Osteoblast (primary cell): Measurements from ENCODE around the gene ARHGAP32. TPM values are rescaled to one million over a fixed set of nuclear protein-coding genes. Genes with fewer than 3 reads are reported as not detected.

Experiments used
- DNase-seq: peaks from one replicate; pipeline ENCODE4 v3.0.0; 2011; ENCODE audit warnings: low spot score, mixed read lengths; ENCODE audit not compliant: insufficient read length; ENCODE audit errors: missing footprints
- H2AFZ ChIP-seq: 2 replicates; pipeline ENCODE4 v1.6.0; 2011; ENCODE audit warnings: mild to moderate bottlenecking, low read length
- H3K27ac ChIP-seq: 2 replicates; pipeline ENCODE4 v1.5.1; 2011; ENCODE audit warnings: mild to moderate bottlenecking, low read depth, low read length, moderate library complexity
- H3K27me3 ChIP-seq: 2 replicates; pipeline ENCODE4 v1.6.0; 2012; ENCODE audit warnings: mild to moderate bottlenecking, control low read depth, inconsistent platforms, low read length, moderate library complexity; ENCODE audit not compliant: insufficient read depth
- H3K36me3 ChIP-seq: 2 replicates; pipeline ENCODE4 v1.5.1; 2011; ENCODE audit warnings: mild to moderate bottlenecking, low read length, control low read depth, moderate library complexity; ENCODE audit not compliant: insufficient read depth
- H3K4me1 ChIP-seq: 2 replicates; pipeline ENCODE4 v1.5.1; 2011; ENCODE audit warnings: mild to moderate bottlenecking, low read length, control low read depth, moderate library complexity; ENCODE audit not compliant: insufficient read depth
- H3K4me2 ChIP-seq: 2 replicates; pipeline ENCODE4 v1.6.0; 2011; ENCODE audit warnings: mild to moderate bottlenecking, low read length; ENCODE audit not compliant: insufficient read depth
- H3K4me3 ChIP-seq: fragments of 200-600 bp; sonication (generic); 3 replicates; pipeline ENCODE4 v1.5.1; 2012; ENCODE audit warnings: mild to moderate bottlenecking, low read length, inconsistent platforms; ENCODE audit not compliant: insufficient read depth
- H3K79me2 ChIP-seq: 2 replicates; pipeline ENCODE4 v1.6.0; 2012; ENCODE audit warnings: mild to moderate bottlenecking, low read length, control low read depth, inconsistent platforms; ENCODE audit not compliant: insufficient read depth
- H3K9me3 ChIP-seq: 2 replicates; pipeline ENCODE4 v1.5.1; 2011; ENCODE audit warnings: low read depth, low read length, control low read depth
- H4K20me1 ChIP-seq: 2 replicates; pipeline ENCODE4 v1.6.0; 2012; ENCODE audit warnings: mild to moderate bottlenecking, low read length, control low read depth; ENCODE audit not compliant: insufficient read depth
- total RNA-seq: library from RNA; depleted of rRNA; stranded (reverse); fragments of >200 nt; gene quantifications from 2 replicates; pipeline ENCODE4 v1.2.3, GENCODE V29; 2012
- TF ChIP-seq, protein P1 (sequence below): IDR thresholded peaks from 2 replicates; pipeline ENCODE4 v1.5.1; 2011; ENCODE audit warnings: mild to moderate bottlenecking, low read depth, low read length, moderate library complexity; ENCODE audit errors: extremely low read depth

The ARHGAP32 gene
- total RNA-seq, 1 donor = 25.3 TPM

DNA sequence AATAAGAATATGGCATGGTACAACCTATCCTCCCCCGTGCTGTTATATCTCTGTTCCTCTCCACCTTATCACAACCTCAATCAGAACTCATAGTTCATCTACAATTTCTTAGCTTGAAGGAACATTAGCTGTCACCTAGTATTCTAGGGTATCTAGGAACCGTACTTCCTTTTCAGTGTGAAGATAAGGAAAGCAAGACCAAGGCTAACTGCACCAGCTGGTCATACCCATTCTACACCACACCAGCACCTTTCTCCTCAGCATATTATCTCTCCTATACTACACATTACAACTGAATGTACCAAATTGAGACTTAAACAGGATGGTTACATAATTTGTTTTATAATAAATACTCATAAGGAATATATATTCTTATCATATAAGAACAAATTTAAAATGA lies 73.1 kb downstream of the ARHGAP32 start:
- Histone ChIP-seq H2AFZ (no peak overlapping the region), H3K79me2 (no peaks in the 10 kb centered on the region), H3K36me3 (no peaks in the 10 kb centered on the region), H4K20me1 (no peaks in the 10 kb centered on the region), H3K4me3 (no peak overlapping the region), H3K27me3 (no peaks in the 10 kb centered on the region), H3K4me1 (peaks cover 7% of the 10 kb centered on the region), H3K9me3 (no peaks in the 10 kb centered on the region), H3K27ac (no peak overlapping the region), H3K4me2 (no peak overlapping the region)
- TF ChIP-seq, protein P1, sequence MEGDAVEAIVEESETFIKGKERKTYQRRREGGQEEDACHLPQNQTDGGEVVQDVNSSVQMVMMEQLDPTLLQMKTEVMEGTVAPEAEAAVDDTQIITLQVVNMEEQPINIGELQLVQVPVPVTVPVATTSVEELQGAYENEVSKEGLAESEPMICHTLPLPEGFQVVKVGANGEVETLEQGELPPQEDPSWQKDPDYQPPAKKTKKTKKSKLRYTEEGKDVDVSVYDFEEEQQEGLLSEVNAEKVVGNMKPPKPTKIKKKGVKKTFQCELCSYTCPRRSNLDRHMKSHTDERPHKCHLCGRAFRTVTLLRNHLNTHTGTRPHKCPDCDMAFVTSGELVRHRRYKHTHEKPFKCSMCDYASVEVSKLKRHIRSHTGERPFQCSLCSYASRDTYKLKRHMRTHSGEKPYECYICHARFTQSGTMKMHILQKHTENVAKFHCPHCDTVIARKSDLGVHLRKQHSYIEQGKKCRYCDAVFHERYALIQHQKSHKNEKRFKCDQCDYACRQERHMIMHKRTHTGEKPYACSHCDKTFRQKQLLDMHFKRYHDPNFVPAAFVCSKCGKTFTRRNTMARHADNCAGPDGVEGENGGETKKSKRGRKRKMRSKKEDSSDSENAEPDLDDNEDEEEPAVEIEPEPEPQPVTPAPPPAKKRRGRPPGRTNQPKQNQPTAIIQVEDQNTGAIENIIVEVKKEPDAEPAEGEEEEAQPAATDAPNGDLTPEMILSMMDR = no peak
- DNase-seq = no peak

DNA sequence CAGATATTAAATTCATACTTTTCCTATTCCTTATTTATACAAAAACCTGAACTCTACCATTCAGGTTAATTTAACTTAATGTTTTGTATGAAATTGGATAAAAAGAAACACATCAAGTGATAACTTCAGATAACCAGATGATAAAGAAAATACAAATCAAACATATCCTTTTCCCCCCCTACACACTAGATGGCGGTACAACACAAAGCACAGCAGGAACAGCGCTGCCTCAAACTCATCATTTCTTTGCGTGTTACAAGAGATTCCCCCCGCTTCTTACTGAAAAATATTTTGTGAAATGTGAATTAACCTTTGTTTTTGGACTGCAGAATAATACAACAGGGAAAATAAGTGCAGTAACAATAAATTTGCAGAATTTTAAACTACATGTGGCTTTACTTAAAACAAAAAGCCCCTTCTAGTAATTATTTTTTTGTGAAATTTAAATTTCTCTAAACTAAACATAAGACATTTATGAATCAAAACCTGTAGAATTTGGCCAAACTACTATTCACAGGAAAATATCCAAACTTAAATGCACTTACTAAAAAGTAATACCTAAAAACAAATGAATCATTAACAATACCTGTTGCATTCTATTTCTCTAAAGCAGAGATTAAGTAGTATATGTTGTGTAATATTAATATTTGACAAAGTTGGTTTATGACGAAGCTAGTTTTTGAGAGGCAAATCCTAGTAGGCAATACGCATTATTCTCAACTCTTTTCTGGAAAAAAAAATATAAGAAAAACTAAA lies 74.4 kb downstream of the ARHGAP32 start:
- H3K36me3 ChIP-seq = no peaks in the 10 kb centered on the region
- no peaks in the 10 kb centered on the region for H3K27me3 ChIP-seq
- H3K9me3 ChIP-seq = no peaks in the 10 kb centered on the region
- DNase-seq = no peak
- no peak overlapping the region for H3K4me2 ChIP-seq
- no peak overlapping the region for H3K4me3 ChIP-seq
- H4K20me1 ChIP-seq = no peaks in the 10 kb centered on the region
- H2AFZ ChIP-seq = no peak overlapping the region
- no peaks in the 10 kb centered on the region for H3K79me2 ChIP-seq
- no peak overlapping the region for H3K27ac ChIP-seq
- H3K4me1 ChIP-seq = peaks cover 7% of the 10 kb centered on the region
- TF ChIP-seq, protein P1 = peak; percentile 94

DNA sequence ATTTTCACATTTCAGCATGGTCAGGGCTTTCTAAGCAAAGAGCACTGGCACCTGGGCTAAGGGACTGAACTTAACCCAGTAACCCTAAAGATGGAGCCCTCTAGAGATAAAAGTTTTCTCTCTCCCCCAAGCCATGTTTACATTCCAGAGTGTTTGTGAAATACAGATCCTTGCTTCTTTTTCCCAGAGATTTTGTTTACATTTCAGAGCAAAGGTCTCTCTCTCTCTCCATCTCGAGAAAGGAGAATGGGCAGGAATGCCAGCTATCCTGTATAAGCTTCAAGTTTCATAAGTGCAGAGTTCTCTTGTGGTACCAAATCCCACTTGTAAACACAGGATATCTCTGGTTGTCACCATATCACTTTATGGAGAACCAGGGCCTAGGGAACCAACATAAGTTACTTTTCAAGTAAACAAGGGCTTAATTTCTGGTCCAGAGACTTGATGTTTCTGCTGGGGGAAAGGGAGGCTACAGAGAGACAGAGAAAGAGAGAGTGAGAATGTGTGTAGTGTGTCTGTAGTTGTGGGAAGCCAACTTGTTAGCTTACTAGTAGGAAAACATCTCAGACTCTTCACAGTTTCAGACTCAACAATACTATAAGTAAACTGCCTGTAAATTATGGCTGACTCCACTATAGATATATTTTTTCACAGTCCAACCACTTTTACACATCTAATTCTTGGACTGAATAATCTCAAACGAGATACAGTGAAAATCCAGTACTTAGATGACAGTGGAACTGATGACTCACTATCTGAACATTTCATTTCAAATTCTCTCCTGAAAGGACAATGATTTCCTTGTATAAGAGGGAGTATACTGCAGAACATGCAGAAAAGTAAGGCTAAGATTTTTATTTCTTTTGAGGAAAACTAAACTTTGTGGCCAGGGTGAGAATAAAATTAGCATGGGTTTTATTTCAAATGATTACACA lies 76.2 kb downstream of the ARHGAP32 start:
- Histone ChIP-seq H2AFZ (no peak overlapping the region), H3K27ac (no peak overlapping the region), H3K79me2 (no peaks in the 10 kb centered on the region), H3K9me3 (no peaks in the 10 kb centered on the region), H3K4me3 (no peak overlapping the region), H4K20me1 (no peaks in the 10 kb centered on the region), H3K4me1 (peaks cover 7% of the 10 kb centered on the region), H3K4me2 (no peak overlapping the region), H3K36me3 (no peaks in the 10 kb centered on the region), H3K27me3 (no peaks in the 10 kb centered on the region)
- TF ChIP-seq, protein P1 = no peak
- peak; percentile 46 for DNase-seq

DNA sequence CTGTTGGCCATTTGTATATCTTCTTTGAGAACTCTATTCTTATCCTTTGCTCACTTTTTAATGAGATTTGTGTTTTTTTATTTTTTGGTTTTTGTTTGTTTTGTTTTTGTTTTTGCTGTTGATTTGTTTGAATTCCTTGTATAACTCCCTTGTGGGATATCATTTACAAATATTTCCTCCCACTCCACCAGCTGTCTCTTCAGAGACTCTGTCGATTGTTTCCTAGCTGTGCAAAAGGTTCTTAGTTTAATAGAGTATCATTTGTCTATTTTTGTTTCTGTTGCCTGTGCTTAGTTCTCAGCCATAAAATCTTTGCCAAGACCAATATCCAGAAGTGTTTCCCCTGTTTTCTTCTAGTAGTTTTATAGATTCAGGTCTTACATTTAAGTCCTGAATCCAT lies 82.4 kb downstream of the ARHGAP32 start:
- Histone ChIP-seq H3K27ac (no peak overlapping the region), H3K9me3 (no peaks in the 10 kb centered on the region), H4K20me1 (no peaks in the 10 kb centered on the region), H3K27me3 (no peaks in the 10 kb centered on the region), H3K4me2 (no peak overlapping the region), H3K4me1 (no peaks in the 10 kb centered on the region), H3K79me2 (no peaks in the 10 kb centered on the region), H3K36me3 (no peaks in the 10 kb centered on the region), H3K4me3 (no peak overlapping the region), H2AFZ (no peak overlapping the region)
- TF ChIP-seq, protein P1 = no peak
- DNase-seq = no peak
